ENCODE measurements around the gene CFAP210.

CFAP210 gene

DNA sequence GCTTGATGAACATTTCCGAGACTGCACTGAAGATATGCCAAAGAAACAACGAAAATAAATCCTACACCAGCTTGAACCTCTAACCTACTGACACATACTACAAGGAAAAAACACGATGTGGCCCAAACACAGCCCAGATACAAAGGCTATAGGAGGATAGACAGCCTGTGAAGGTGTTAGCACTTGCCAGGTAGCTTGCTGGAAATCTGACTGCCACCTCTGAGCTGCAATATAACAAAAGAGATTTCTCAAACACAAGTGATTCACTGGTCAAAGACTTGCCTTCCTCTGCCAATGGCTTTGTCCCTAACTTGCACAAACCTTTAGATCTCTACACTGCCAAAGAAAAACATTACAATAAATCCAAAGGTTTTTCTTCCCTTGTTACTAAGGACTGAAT lies 21.1 kb downstream of the CFAP210 start:
- DNase-seq (ENCODE audit: low read depth), result no peak

GRCh38 chr2:169672406-169672805 lies 21.8 kb downstream of the CFAP210 start:
- no peak for DNase-seq (ENCODE audit: low read depth)

GRCh38 chr2:169670937-169671336 lies 23.3 kb downstream of the CFAP210 start:
- DNase-seq (ENCODE audit: low read depth), result no peak

DNA sequence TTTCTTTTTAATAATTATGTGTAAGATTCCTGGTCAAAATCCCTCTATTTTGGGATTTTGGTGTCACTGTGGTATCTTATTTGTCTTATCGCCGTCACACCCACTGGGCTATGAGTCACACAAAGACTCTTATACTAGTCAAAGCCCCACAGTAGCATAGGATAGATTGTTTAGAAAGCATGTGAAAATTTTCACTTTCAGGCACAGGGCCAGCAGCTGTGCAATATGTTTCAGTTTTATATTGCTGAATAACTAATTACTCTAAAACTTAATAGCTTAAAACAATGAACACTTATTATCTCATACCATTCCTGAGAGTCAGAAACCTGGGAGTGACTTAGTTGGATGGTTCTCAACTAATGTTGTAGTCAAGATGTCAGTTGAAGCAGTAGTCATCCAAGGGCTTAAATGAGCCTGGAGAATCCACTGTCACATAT lies 24.0 kb downstream of the CFAP210 start:
- no peak for DNase-seq (ENCODE audit: low read depth)

GRCh38 chr2:169667583-169667982 lies 26.6 kb downstream of the CFAP210 start:
- DNase-seq (ENCODE audit: low read depth), result no peak

- no peak for DNase-seq (ENCODE audit: low read depth)
Observed at GRCh38 chr2:169664978-169665930, 29.0 kb downstream of the CFAP210 start.

GRCh38 chr2:169664600-169664977 lies 29.6 kb downstream of the CFAP210 start:
- DNase-seq (ENCODE audit: low read depth), result no peak

DNA sequence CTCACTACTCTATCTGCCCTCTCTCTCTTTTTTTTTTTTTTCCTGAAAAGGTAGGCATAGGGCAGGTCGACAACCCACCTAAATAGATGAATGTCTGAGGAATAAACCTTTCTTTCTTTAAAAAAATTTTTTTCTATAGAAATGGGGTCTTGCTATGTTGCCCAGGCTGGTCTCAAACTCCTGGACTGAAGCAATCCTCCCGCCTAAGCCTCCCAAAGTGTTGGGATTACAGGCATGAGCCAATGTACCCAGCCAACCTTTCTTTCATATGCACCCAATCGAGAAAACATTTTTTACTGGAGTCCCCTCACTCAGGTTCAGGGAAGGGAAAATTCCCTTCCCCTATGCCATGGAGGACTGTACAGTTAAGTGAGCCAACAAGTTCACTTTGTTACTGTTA lies 31.0 kb downstream of the CFAP210 start:
- DNase-seq (ENCODE audit: low read depth), result no peak

DNA sequence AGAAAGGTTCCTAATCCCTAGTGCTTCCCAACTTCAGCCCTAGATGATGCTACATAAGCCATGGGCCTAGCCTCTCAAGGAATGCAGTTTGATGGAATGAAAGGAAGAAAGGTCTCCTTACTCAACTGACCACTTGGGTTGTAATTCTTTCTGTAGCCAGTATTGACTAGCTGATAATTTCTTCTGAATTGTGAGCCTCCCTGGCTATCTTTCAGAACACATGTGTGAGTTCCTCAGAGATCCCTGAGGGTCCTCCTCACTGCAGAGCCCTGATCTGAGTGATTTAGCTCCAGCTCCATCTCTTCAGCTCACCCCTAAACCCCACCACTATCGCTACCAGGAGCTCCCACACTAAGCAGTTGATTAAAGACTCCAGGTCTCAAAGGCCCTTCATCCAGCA lies 31.5 kb downstream of the CFAP210 start:
- DNase-seq (ENCODE audit: low read depth), result no peak

DNA sequence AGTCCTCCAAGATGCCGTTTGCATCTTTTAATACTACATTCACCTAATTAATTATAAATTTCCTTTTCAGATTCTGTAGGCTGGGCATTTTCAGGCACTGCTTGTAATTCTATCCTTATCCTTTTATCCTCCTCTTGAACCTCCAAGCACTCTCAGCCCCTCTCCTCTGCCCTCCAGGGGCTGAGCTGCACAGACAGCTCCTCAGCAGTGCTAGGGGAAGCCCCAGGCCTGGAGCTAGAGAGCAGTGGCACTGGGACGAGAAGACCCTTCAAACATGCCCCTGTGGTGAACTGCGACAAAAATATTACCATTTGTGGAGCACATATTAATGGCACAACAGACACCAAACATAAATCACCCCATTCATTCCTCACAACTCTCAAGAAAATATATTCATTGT lies 32.9 kb downstream of the CFAP210 start:
- no peak for DNase-seq (ENCODE audit: low read depth)

GRCh38 chr2:169659320-169659719 lies 34.9 kb downstream of the CFAP210 start:
- no peak for DNase-seq (ENCODE audit: low read depth)

DNA sequence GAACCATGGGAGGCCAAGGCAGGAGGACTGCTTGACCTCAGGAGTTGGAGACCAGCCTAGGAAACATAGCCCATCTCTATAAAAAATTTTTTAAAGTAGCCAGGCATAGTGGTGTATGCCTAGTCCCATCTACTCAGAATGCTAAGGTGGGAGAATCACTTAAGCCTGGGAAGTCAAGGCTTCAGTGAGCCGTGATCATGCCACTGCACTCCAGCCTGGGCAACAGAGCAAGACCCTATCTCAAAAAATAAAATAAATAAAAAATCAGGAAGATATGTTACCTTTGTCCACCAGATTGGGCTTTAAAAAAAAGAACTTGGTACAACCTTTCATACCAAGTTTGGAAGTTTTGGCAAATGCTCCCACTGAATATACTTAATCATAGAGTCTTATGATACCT lies 35.3 kb downstream of the CFAP210 start:
- no peak for DNase-seq (ENCODE audit: low read depth)

GRCh38 chr2:169656164-169656563 lies 38.0 kb downstream of the CFAP210 start:
- no peak for DNase-seq (ENCODE audit: low read depth)

GRCh38 chr2:169653636-169654035 lies 40.6 kb downstream of the CFAP210 start:
- no peak for DNase-seq (ENCODE audit: low read depth)

DNA sequence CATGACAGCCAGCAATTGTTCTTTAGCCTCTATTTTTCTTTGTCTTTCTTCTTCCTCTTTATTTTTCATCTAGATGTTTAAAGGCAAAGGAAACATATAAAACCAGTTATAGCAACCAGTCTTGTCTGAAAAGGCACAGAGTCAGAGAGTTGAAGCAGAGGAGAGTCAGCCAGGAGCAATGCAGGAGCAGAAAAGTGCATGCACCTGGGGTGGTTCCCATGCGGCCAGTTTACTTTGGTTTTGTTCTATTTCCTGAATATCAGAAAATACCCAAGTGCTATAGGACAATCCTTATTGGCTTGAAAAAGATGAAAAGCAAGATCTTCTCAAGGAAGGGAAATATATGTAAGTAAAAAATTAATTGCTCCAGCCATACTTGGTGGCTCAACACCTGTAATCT lies 44.9 kb downstream of the CFAP210 start:
- no peak for DNase-seq (ENCODE audit: low read depth)

DNA sequence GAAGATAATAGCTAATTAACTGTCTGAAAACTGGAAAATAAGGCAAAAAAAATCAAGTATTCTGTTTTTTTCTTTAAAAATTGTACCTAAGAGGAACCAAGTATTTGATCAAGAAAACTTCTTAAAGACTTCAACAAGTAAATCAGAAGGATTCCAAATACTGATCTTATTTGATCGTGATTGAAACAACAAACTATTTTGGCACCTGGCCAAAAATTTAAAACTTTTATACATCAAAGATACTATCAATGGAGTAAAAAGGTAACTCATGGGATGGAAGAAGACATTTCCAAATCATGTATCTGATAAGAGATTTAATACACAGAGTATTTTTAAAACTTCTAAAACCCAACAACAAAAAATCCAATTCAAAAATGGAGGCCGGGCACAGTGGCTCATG lies 46.7 kb downstream of the CFAP210 start:
- no peak for DNase-seq (ENCODE audit: low read depth)

DNA sequence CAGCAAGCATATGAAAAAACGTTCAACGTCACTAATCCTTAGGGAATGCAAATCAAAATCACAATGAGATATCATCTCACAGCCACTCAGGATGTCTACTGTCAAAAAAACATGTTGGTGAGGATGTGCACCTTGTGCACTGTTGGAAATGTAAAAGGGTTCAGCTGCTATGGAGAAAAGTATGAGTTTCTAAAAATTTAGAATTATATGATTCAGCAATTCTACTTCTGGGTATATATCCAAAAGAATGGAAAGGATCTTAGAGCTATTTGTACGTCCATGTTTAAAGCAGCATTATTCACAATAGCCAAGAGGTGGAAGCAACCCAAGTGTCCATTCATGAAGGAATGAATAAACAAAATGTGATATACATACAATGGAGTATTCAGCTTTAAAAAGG lies 50.0 kb downstream of the CFAP210 start:
- DNase-seq (ENCODE audit: low read depth), result no peak

GRCh38 chr2:169641464-169641863 lies 52.7 kb downstream of the CFAP210 start:
- no peak for DNase-seq (ENCODE audit: low read depth)

DNA sequence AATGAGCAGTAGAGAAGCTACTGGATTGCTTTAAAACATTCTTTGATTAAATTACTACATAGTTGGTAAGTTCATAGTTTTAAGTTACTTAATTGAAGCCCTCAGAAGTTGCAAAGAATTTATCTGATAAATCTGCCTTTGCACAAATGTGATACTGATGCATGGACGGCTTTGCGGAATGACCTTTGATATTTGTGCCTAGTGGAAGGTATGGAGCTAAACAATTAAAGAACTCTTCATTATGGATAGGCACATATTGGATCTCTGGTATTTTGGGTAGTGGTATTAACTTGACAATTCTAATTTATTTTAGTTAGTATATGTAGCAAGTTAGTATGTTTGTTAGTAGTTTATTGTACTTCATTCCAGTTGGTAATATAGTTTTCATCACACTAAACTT lies 54.1 kb downstream of the CFAP210 start:
- DNase-seq (ENCODE audit: low read depth), result no peak

- DNase-seq (ENCODE audit: low read depth), result no peak
Observed at GRCh38 chr2:169637620-169638019, 56.6 kb downstream of the CFAP210 start.

DNA sequence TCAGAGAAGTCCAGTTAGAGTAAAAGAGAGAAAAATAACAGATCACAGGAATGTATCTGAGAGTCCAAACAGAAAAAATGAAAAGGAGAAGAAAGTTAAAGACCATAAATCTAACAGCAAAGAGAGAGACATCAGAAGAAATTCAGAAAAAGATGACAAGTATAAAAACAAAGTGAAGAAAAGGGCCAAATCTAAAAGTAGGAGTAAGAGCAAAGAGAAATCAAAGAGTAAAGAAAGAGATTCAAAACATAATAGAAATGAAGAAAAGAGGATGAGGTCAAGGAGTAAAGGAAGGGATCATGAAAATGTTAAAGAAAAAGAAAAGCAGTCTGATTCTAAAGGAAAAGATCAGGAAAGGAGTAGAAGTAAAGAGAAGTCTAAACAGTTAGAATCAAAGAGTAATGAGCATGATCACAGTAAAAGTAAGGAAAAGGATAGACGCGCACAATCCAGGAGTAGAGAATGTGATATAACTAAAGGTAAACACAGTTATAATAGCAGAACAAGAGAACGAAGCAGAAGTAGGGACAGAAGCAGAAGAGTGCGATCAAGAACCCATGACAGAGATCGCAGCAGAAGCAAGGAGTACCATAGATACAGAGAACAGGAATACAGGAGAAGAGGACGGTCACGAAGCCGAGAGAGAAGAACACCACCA lies 57.6 kb downstream of the CFAP210 start:
- no peak for DNase-seq (ENCODE audit: low read depth)

DNA sequence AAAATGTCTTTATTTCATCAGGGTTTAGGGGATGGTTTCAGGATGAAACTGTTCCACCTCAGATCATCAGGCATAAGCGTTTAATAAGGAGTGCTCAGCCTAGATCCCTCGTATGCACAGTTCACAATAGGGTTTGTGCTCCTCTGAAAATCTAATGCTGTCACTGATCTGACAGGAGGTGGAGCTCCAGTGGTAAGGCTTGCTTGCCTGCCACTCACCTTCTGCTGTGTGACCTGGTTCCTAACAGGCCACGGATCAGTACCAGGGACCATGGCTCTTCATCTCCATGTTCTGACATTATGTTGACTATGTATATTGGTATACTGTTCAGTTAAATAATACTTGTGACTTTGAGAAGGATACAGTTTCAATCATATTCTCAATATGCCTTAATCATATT lies 68.4 kb downstream of the CFAP210 start:
- DNase-seq (ENCODE audit: low read depth), result no peak

GRCh38 chr2:169623235-169623634 lies 71.0 kb downstream of the CFAP210 start:
- DNase-seq (ENCODE audit: low read depth), result no peak

GRCh38 chr2:169620509-169620908 lies 73.7 kb downstream of the CFAP210 start:
- DNase-seq (ENCODE audit: low read depth), result no peak
